GM21423 (cell line): ENCODE data around the gene CDKAL1.

Source experiments
- ATAC-seq: cut with Tn5 transposase; IDR thresholded peaks from one replicate; pipeline ENCODE4 v1.9.1; 2021; ENCODE audit warnings: mild to moderate bottlenecking, moderate library complexity; ENCODE audit not compliant: unreplicated experiment

Gene CDKAL1

DNA sequence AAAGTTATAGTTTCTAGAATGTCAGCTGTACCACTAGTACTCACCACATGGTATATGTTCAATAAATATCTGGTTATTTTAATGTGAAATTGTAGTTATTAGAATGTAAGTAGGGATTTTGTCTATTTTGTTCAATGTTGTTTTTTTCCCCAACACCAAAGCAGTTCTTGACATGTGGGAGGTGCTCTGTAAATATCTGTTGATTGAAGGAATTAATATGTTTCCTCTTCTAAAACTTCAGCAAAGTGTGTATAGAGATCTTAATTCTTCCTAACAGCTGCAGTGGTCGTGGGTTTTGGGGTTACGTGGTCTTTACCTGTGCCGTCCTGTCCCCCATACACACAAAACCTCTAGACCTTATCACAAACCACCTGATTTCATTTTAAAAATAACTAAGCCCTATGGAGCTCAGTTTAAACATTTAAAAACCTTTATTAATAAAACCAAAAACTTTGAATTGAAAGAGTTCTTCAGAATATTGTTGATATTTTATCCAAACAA, 587.4 kb downstream of the CDKAL1 start:
- ATAC-seq = no peak

DNA sequence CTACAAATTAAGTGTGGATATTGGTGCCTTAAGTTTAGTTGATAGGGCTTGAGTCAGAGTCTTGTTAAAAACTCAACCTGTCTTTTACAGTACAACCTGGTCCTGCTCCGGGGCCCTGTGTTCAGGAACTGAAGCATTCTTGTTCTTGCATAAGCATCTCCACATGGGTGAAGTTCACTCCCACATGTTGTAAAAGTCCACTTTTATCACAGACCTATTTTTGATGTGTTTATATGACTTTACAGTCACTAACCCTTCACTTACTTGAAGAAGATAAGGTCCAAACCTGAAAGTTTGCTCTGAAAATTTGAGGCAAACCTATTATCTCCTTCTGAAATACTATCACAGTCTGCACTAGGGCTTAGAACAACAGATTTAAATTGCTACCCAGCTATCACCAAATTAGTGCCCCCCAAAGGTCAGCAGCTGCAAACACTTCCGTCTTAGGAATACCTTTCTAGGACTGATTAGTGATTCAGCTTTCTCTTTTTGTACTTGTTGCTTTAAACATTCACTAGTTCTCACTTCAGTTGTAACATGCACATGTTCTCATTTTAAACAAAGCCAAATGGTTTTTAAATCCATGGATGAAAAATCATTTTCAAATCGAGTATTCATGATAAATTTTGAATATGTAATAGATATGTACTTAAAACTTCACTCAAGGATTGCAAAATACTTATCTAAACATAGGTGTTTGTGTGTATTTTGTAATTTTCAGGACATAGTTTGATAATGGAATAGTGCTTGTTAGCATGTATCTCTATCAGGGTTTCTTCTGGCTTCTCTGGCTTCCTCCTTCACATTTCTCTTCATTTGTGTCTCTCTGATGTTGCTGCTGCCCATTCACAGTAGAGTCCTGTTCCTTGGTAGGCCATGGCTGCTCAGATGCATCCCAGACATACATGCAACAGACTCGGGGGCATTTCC, 589.5 kb downstream of the CDKAL1 start:
- no peak for ATAC-seq

DNA sequence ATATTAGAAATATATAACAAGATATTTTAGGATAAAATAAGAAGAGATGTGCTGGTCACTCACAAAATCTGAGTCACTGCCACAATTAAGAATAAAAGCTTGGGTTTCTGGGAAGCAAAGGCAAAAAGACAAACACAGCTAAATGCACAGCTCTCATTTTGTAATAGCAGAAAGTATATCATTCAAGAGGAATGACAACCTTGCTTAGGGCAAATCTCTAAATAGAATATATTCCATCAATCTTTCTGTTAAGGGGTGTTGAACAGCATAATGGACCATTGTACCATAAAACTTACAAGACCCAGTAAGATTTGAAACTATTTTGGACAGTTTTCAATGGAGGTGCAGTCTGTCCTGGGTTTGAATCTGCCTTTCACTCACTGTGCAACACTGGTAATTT, 594.3 kb downstream of the CDKAL1 start:
- ATAC-seq = no peak

- no peak for ATAC-seq
Measured at GRCh38 chr6:21131406-21131805, 597.1 kb downstream of the CDKAL1 start.

DNA sequence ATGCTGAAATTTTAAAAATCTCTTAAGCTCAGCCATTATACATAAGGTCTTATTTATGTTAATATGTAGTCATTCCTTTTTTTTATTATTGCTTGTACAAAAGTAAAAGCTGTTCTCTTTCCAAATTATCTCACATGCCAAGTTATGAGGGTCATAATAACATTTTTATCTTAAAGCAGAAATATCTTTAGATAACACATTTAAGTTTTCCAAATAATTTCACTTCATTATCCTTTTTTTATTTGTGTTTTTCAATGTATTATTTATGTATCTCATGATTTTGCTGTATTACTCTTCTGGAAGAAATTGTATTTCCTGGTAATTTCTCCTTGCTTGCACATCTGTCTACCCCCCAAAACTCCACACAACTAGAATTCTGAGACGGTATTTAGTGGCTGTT, 598.2 kb downstream of the CDKAL1 start:
- ATAC-seq = no peak

- no peak for ATAC-seq
Measured at GRCh38 chr6:21132856-21133838, 598.9 kb downstream of the CDKAL1 start.

DNA sequence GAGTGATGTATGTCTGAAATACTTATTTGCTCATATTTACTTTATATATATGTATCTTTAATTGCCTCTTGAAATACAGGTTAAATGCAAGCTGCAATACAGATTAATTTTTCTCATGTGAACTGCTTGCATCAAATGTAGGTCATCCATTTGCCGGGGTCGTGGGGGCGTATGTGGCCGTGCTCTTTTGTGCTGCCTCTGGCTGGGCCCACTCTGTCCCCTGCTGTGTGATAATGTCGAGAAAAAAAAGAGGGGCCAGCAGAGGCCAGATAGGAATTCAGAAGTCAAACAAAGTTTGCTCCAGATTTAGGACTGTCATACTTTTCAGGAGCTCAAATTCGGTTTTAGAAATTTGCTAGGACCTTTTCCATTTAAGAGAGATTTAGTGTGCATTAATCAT, 599.6 kb downstream of the CDKAL1 start:
- ATAC-seq = no peak

GRCh38 chr6:21134356-21134755, 600.1 kb downstream of the CDKAL1 start:
- ATAC-seq = no peak

DNA sequence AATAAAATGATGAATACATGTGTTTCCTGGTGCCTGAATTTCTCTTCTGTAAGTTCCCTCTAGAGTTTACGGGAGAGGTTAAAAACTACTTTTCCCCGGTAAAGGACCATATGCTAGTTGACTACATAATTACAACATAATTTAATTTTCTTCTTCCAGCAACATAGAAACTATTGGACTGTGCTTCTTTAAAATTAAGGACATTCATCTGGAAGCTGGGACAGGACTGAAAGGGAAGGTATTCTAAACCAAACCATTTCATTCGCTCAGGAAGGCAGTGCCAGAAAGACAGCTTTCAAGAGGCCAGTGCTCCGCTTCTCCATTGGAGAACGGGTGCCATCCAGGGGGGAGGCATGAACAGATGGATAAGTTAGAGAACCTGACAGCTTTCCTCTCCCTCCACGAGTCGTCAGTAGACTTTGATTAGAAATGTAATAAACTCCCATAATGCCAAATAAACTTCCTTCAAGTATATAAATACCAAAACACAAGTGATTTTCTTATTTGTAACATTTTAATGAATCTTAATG, 601.3 kb downstream of the CDKAL1 start:
- ATAC-seq = no peak

GRCh38 chr6:21137700-21138335, 603.6 kb downstream of the CDKAL1 start:
- ATAC-seq = no peak

DNA sequence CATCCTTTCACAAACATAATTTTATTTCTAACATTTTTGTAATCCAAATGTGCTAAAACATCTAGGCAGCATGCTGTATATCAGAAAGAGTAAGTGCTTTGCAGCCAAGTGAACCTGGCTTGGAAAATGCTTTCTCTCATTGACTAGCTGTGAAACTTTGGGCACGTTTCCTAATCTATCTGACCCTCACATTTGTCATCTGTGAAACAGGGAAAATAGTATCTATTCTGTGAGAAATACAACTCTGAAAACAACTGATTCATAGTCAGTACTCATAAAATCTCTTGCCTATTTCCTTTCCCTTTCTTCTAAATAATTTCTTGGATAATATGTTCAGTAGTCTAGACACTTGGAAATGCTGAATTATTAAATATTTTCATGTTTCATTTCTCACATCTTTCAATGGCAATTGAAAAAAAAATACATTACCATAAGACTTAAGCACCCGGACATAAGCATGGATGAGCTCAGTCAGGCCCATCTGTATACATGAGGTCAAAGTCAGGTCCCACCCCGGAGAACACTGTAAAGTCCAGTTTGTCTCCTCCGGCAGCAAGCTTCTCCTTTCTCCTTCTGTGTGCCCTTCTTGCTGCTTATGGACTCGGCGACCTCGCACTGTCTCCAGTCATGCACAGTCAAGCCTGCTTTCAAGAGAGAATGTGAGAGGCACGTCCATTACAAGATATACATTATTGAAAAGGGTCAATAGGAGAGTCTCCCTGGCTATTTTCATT, 604.2 kb downstream of the CDKAL1 start:
- ATAC-seq = no peak

- no peak for ATAC-seq
Measured at GRCh38 chr6:21140966-21141365, 606.7 kb downstream of the CDKAL1 start.

GRCh38 chr6:21141616-21142303, 607.5 kb downstream of the CDKAL1 start:
- ATAC-seq = no peak

DNA sequence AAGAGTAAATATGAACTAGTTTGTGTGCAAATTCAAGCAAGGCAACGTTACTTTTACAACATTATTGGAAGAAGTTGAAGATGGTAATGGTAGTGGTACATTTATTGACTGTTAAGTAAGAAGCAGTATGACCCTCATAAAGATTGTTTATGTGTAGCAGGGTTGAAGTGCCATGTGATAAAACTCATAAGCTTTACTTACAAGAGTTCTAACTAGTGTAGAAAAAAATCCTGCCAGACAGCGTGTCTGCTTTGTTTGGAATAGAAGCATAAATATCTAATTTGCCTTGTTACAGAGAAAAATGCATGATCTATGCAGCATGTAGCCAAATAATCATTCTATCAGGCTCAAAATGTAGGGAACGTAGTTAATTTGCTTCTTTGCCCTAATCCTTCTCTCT, 608.5 kb downstream of the CDKAL1 start:
- ATAC-seq = no peak

GRCh38 chr6:21143645-21144044, 609.4 kb downstream of the CDKAL1 start:
- no peak for ATAC-seq

DNA sequence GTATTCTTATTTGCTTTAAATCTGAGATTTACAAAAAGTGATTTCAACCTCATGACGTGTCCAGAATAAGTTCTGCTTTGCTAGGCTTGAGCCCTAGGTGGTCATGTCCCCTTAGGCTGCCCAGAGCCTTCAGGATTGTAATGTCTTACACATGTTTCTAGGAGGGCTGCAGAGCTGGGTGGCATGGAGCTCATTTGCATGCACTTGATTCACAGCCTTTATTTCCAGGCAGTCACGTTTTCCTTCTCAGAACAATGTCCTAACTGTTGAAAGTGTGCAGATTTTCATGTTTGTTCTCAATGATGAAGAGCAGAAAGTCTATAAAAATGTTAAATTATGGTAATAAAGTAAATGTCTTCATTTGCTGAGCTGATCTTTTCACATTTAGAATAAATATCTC, 610.7 kb downstream of the CDKAL1 start:
- ATAC-seq = no peak

DNA sequence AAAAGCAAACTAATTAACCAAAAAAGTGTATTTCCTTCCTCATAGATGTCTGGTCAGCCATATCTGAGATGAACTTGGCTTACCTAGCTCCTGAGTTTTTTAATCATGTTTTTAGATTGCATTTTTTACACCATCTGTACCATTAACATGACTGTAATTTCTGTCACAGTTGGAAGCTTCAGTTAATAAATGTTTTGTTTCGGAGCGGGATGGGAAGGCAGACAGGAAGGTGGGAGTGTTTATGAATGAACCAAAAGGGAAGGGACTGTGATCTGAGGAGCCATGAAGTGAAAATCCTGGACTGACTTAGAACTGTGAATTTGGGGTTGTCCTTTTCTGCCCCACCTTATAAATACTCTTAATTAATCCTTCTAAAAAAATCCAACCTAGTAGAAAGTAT, 613.7 kb downstream of the CDKAL1 start:
- no peak for ATAC-seq

DNA sequence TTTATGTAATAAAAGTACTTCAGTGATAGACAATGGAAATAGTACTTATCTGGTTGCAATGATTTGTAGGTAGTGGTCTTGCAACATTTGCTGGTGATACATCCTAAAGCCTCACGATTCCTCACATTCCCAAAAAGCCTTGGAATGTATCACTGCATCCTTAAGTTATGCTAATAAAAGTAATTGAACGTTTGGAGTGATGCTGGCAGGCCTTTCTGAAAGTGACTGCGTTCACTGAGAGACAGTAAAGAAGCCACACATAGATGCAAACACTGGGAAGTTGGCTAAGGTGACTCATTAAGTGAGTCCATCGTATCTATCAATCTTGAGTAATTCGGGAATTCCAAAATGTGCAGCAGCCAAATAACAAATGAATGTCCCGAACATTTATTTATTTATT, 615.2 kb downstream of the CDKAL1 start:
- ATAC-seq = no peak

DNA sequence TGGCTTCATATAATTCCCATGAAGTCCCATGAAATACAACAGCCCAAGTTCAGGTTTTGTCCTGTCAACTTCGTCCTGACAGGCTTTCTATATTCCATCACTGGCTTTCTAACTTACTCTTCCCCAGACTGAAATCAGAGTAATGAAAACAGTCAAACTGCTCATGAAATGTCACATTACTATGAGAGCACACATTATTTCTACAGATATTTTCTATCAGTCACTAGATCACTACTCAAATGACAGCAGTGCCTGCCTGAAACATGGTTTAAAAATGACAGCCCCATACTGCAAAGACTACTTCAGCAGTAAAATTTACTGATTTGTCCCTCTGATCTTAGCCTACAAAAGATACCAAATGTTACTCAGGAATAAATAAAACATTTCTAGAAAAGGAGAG, 616.4 kb downstream of the CDKAL1 start:
- no peak for ATAC-seq
